ENCODE results near the gene DAPK2. TPM values are rescaled to one million over a fixed set of nuclear protein-coding genes. Genes with fewer than 3 reads are reported as not detected.
A peak's percentile ranks its signal among the peaks of the same experiment; 100 is the strongest.

Gene DAPK2
- total and polyA plus RNA-seq, 2 of the 13 experiments (the other 11 are each of a cell fraction or from before 2014, with no cell fraction given) = 0.33 to 0.63 TPM

DNA sequence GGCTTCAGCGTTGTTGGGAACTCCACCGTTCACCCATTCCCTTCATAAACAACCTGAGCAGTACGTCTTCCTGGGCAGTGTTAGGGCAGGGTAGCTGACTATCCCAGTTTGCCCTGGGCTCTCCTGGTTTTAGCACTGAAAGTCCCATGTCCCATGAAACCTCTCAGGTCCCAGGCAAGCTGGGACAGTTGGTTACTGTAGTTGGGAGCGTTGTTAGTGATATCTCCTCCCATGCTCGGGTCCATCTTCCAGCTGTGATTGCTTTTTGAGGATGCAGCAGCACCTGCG is 151.7 kb downstream of the DAPK2 start (continued):
- TF ChIP-seq EZH2 (conservative IDR thresholded peaks at IDR 0.05; ENCODE audit: low read depth, low read length) = no peak
- TF ChIP-seq HMGA1 (CRISPR knock-in tag; conservative IDR thresholded peaks at IDR 0.05) = no peak
- no peak for TF ChIP-seq IKZF4 (CRISPR knock-in tag; IDR thresholded peaks at IDR 0.05; ENCODE audit: borderline replicate concordance, low read depth, not compliant biosample characterization)
- TF ChIP-seq ZNF619 (CRISPR knock-in tag; IDR thresholded peaks at IDR 0.05) = no peak
- no peak for TF ChIP-seq CBX5 (CRISPR knock-in tag; IDR thresholded peaks at IDR 0.05; ENCODE audit: borderline replicate concordance)
- no peak for TF ChIP-seq RFX1 (IDR thresholded peaks at IDR 0.05)
- TF ChIP-seq FIP1L1 (IDR thresholded peaks at IDR 0.05; ENCODE audit: borderline replicate concordance, insufficient read depth, low read depth, low read length) = no peak

DNA sequence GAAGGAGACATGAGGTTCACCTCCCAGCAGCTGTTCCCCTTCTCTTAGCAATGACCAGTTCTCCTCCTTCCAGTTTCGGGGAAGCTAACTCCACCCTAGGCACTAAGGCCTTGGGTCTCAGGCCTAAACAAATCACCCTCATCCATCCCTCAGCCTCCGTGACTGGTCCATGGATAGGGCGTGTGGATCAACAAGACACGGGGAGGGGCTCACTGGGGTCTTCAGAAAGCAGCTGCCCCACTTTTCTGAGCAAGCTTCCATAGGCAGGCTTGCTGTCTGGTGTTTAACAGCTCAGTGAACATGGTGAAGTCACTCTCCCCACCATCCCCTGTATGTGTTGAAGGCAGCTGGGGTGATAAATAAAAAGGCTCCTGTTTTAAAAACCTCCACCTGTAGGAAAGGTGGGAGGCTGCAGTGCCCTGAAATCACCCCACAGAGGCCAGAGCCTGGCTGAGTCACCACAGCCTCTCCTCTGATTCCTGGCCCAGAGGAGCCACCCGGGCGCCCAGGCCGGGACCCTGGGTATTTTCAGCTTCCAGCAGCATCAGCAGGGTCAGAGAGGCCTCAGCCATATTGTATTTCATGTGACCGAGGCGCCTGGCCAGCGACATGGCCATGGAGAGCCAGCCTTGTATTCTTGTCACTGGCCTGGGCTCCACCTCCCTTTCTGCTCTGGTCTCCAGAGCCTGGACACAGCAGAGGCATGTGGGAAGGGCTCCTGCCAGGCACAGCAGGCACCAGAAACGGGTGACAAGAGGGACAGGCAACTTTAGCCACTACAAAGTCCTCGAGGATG is 152.2 kb downstream of the DAPK2 start:
- DNase-seq (ENCODE audit: low spot score) = no peak
- Histone ChIP-seq H3K9me3 (ENCODE audit: low read length) (no peaks in the 10 kb centered on the region), H3K4me3 (replicated peaks in 1 of 3; ENCODE audit: insufficient read depth in 1 of 3, low read depth in 2 of 3, low read length in 3 of 3) (peak overlapping the region in 1 of 3 experiments; percentile 24; a peak in 1 of 6 replicates), H2AFZ (ENCODE audit: low read length) (no peak overlapping the region), H3K27me3 (ENCODE audit: control insufficient read depth in 1 of 2, insufficient read depth in 2 of 2, low read length in 2 of 2) (peaks cover 0 to 2% of the 10 kb centered on the region in 2 experiments; a peak in 1 of 5 replicates), H3K9ac (ENCODE audit: insufficient read depth, low read depth, low read length) (no peak overlapping the region), H3K27ac (ENCODE audit: extremely low read length, insufficient read depth, low read length) (no peak overlapping the region), H4K20me1 (ENCODE audit: insufficient read depth, low read length) (no peaks in the 10 kb centered on the region), H3K36me3 (replicated peaks in 1 of 2; ENCODE audit: control insufficient read depth in 1 of 2, insufficient read depth in 2 of 2, low read length in 2 of 2) (no peaks in the 10 kb centered on the region), H3K79me2 (ENCODE audit: insufficient read depth, low read length) (no peaks in the 10 kb centered on the region), H3K4me1 (ENCODE audit: insufficient read depth, low read length) (peaks cover 22% of the 10 kb centered on the region), H3K4me2 (ENCODE audit: low read depth, low read length) (peak overlapping the region; percentile 54)
- FAIRE-seq = no peak
- in situ Hi-C loops (cut with HindIII; ENCODE audit: extremely low pct_ligation_motif_present, low pct_unique_long_range_greater_than_20kb) = loop anchor here (5.0 kb wide), 2 partner anchors 142 to 282 kb away; no protein-coding TSS in a partner anchor
- BruUV-seq (replicated peaks) = no TSS peak
- POLR2A ChIA-PET = no interaction called here
- CTCF ChIA-PET (ENCODE audit: low intra/inter-chr PET ratio, low total read pairs) = no interaction called here
- intact Hi-C loops (cut with micrococcal nuclease; ENCODE audit: unreplicated experiment) = no loop called here
- WGBS (ENCODE audit: low lambda C conversion rate) = 45% methylated on average over 4 of the region's 12 CpGs
- no peak for TF ChIP-seq RXRA (CRISPR knock-in tag; IDR thresholded peaks at IDR 0.05)
- TF ChIP-seq, protein P1, sequence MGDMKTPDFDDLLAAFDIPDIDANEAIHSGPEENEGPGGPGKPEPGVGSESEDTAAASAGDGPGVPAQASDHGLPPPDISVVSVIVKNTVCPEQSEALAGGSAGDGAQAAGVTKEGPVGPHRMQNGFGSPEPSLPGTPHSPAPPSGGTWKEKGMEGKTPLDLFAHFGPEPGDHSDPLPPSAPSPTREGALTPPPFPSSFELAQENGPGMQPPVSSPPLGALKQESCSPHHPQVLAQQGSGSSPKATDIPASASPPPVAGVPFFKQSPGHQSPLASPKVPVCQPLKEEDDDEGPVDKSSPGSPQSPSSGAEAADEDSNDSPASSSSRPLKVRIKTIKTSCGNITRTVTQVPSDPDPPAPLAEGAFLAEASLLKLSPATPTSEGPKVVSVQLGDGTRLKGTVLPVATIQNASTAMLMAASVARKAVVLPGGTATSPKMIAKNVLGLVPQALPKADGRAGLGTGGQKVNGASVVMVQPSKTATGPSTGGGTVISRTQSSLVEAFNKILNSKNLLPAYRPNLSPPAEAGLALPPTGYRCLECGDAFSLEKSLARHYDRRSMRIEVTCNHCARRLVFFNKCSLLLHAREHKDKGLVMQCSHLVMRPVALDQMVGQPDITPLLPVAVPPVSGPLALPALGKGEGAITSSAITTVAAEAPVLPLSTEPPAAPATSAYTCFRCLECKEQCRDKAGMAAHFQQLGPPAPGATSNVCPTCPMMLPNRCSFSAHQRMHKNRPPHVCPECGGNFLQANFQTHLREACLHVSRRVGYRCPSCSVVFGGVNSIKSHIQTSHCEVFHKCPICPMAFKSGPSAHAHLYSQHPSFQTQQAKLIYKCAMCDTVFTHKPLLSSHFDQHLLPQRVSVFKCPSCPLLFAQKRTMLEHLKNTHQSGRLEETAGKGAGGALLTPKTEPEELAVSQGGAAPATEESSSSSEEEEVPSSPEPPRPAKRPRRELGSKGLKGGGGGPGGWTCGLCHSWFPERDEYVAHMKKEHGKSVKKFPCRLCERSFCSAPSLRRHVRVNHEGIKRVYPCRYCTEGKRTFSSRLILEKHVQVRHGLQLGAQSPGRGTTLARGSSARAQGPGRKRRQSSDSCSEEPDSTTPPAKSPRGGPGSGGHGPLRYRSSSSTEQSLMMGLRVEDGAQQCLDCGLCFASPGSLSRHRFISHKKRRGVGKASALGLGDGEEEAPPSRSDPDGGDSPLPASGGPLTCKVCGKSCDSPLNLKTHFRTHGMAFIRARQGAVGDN (CRISPR knock-in tag; IDR thresholded peaks at IDR 0.05) = peak; percentile 39; the same call in 1 of the 2 replicates
- peak; percentile 36 for ATAC-seq

Data from HepG2 (cell line).